ENCODE measurements around the gene TTN.

DNA sequence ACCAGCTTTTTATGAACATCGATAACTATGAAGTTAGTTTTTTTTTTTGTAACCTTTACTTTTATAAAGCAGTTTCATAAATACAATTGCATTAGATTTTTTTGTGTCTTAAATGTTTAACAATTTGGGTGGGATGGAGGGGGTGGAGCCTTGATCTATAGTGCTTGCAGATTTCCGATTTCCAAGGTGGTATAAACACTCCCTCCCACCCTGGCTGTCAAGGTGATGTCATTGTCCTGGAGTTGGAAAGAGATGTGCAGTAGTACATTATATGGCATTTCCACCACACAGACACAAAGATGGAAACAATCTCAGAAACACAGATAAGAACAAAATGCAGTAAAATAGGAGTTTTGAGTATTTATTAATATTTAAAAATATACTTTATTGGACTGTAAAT, 114.4 kb downstream of the TTN start:
- no peak for TF ChIP-seq POLR2A (IDR thresholded peaks at IDR 0.05; ENCODE audit: low read depth, low read length)
- no peak for TF ChIP-seq TAF1 (IDR thresholded peaks at IDR 0.05; ENCODE audit: borderline replicate concordance, low read depth, low read length)
- TF ChIP-seq POLR2AphosphoS5 (IDR thresholded peaks at IDR 0.05; ENCODE audit: low read depth, low read length) = no peak
